MG63 (cell line): ENCODE results near the gene CARMIL1. TPM values are rescaled to one million over a fixed set of nuclear protein-coding genes. Genes with fewer than 3 reads are reported as not detected.

Experiments used
- DNase-seq: peaks from one replicate; pipeline ENCODE4 v3.0.0-alpha.2; 2020
- H3K27me3 ChIP-seq: fragments of 250-450 bp; sonication (Bioruptor Pico); 2 replicates; pipeline ENCODE4 v1.5.1; 2020; ENCODE audit warnings: mild to moderate bottlenecking, moderate library complexity
- H3K36me3 ChIP-seq: fragments of 250-450 bp; sonication (Bioruptor Pico); 2 replicates; pipeline ENCODE4 v1.5.1; 2020; ENCODE audit warnings: mild to moderate bottlenecking, moderate library complexity
- H3K4me3 ChIP-seq: fragments of 250-450 bp; sonication (Bioruptor Pico); 2 replicates; pipeline ENCODE4 v1.5.1; 2020; ENCODE audit warnings: mild to moderate bottlenecking, moderate library complexity
- H3K9me3 ChIP-seq: fragments of 250-450 bp; sonication (Bioruptor Pico); 2 replicates; pipeline ENCODE4 v1.5.1; 2020; ENCODE audit warnings: mild to moderate bottlenecking, moderate library complexity
- total RNA-seq: library from RNA; depleted of rRNA; stranded (reverse); fragments of >200 nt; shearing (Covaris generic); gene quantifications from 2 replicates; pipeline ENCODE4 v1.2.3, GENCODE V29; 2014; ENCODE audit warnings: low replicate concordance

CARMIL1 gene
- total RNA-seq, 1 experiment from 2014 or later: 3.4 TPM

- no peaks in the 10 kb centered on the region for H3K36me3 ChIP-seq
- H3K9me3 ChIP-seq: no peaks in the 10 kb centered on the region
- no peak for DNase-seq
- no peak overlapping the region for H3K4me3 ChIP-seq
- H3K27me3 ChIP-seq: no peaks in the 10 kb centered on the region
Observed at GRCh38 chr6:25473447-25473846, 194.3 kb downstream of the CARMIL1 start.

- H3K9me3 ChIP-seq: no peaks in the 10 kb centered on the region
Observed at GRCh38 chr6:25476126-25476525, 197.0 kb downstream of the CARMIL1 start.

GRCh38 chr6:25477006-25477590 is 197.9 kb downstream of the CARMIL1 start:
- H3K4me3 ChIP-seq: no peak overlapping the region
- H3K27me3 ChIP-seq: no peaks in the 10 kb centered on the region
- no peak for DNase-seq
- H3K36me3 ChIP-seq: no peaks in the 10 kb centered on the region
- no peaks in the 10 kb centered on the region for H3K9me3 ChIP-seq

More at GRCh38 chr6:25476126-25476525, 197.0 kb downstream of the CARMIL1 start:
- peak; percentile 5 for DNase-seq
- no peaks in the 10 kb centered on the region for H3K36me3 ChIP-seq
- no peak overlapping the region for H3K4me3 ChIP-seq
- no peaks in the 10 kb centered on the region for H3K27me3 ChIP-seq

DNA sequence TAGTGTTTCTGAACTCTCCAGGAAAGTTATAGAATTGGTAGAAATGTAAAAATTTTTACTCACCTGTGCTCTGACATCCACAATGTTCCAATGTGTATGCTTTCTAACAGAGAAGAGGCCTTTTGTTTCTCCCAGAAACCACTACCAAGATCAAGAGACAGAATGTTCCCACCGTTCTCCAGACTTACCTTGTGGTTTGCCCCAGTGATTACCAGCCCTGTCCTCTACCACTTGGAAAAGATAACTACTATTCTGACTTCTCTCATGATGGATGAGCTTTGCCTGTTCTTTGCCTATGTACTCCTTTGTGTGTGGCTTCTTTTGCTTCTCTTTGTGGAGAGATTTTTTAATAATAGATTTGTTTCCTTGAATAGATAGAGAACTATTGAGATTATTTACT is 199.8 kb downstream of the CARMIL1 start:
- DNase-seq: no peak
- no peaks in the 10 kb centered on the region for H3K36me3 ChIP-seq
- no peak overlapping the region for H3K4me3 ChIP-seq
- no peaks in the 10 kb centered on the region for H3K27me3 ChIP-seq
- H3K9me3 ChIP-seq: no peaks in the 10 kb centered on the region

GRCh38 chr6:25481267-25481666 is 202.1 kb downstream of the CARMIL1 start:
- Histone ChIP-seq H3K27me3 (no peaks in the 10 kb centered on the region), H3K9me3 (no peaks in the 10 kb centered on the region), H3K4me3 (no peak overlapping the region), H3K36me3 (no peaks in the 10 kb centered on the region)
- DNase-seq: no peak

DNA sequence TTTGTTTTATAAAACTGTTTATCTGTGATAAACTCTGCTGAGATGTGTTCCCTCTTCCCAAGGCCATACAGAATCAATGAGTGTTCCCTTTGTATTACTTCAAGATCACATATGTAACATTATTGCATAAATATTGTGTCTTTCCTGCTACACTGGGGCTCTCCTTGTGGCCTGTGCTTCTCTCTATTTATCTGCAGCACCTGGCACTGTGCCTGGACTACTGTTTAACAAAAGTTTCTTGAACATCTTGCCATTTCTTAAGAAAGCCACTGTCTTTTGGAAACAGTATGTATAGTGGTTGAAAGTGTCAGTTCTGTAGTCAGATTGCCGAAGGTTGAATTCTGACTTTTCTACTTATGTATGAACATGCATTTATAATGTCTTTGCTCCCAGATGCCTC is 203.8 kb downstream of the CARMIL1 start:
- DNase-seq: no peak
- Histone ChIP-seq H3K9me3 (no peaks in the 10 kb centered on the region), H3K36me3 (no peaks in the 10 kb centered on the region), H3K27me3 (no peaks in the 10 kb centered on the region), H3K4me3 (no peak overlapping the region)

GRCh38 chr6:25483943-25484342 is 204.8 kb downstream of the CARMIL1 start:
- no peaks in the 10 kb centered on the region for H3K36me3 ChIP-seq
- H3K4me3 ChIP-seq: no peak overlapping the region
- no peaks in the 10 kb centered on the region for H3K9me3 ChIP-seq
- DNase-seq: no peak
- H3K27me3 ChIP-seq: no peaks in the 10 kb centered on the region

- Histone ChIP-seq H3K9me3 (no peaks in the 10 kb centered on the region), H3K36me3 (no peaks in the 10 kb centered on the region), H3K4me3 (no peak overlapping the region), H3K27me3 (no peaks in the 10 kb centered on the region)
- DNase-seq: no peak
Observed at GRCh38 chr6:25484900-25485299, 205.7 kb downstream of the CARMIL1 start.

DNA sequence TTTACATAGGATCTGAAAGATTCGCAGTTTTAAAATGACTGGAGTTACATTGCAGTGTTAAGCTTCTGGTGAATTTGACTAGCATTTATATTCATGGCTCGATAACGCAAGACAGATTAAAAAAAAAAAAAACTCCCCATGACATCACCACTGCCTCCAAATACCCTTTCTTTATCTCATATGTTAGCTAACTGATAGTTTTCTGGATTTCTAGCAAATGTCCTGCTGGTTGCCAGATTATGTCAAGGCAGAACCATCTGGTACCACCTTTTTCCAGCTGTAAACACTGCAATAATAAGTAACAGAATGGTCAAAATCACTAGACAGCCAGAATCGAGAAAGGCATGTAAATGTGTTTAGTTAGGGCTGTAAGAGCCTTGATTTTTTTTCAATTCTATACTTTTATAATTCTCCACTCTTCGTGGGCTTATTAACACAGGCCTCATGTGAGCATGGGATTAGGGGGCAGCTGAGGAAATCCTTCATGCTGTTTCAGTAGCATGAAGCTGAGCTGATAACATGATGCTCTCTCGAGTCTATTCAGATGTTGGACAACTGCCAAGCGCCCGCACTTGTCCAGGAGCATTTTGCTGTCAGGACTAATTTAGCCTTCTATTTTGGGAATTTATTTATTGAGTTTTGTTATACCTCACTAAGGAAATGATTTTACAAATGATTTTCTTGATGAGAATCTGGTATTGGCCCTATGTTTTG is 206.8 kb downstream of the CARMIL1 start:
- DNase-seq: no peak
- Histone ChIP-seq H3K27me3 (no peaks in the 10 kb centered on the region), H3K36me3 (no peaks in the 10 kb centered on the region), H3K9me3 (no peaks in the 10 kb centered on the region), H3K4me3 (no peak overlapping the region)

- no peak for DNase-seq
- Histone ChIP-seq H3K36me3 (no peaks in the 10 kb centered on the region), H3K27me3 (no peaks in the 10 kb centered on the region), H3K9me3 (no peaks in the 10 kb centered on the region), H3K4me3 (no peak overlapping the region)
Observed at GRCh38 chr6:25486550-25486949, 207.4 kb downstream of the CARMIL1 start.

DNA sequence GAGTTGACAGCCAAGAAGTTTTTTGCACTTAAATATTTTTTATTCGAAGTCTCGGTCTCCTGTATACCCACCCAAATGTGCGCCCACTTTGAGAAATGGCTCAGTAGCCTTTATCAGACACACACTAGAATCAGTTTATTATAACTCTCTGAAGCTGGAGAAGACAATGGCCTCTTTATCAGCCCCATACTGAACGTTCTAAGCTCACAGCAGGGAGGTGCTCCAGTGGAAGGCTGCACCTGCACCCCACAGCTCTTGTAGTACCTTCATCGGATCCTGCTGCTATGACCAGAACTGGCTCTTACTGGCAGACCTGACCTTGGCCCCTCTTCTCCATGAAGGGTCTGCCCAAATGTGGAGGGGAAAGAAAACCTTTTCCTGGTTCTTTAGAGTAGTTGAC is 207.8 kb downstream of the CARMIL1 start:
- no peaks in the 10 kb centered on the region for H3K9me3 ChIP-seq
- no peak for DNase-seq
- H3K4me3 ChIP-seq: no peak overlapping the region
- no peaks in the 10 kb centered on the region for H3K27me3 ChIP-seq
- no peaks in the 10 kb centered on the region for H3K36me3 ChIP-seq

- Histone ChIP-seq H3K36me3 (no peaks in the 10 kb centered on the region), H3K27me3 (no peaks in the 10 kb centered on the region), H3K9me3 (no peaks in the 10 kb centered on the region), H3K4me3 (no peak overlapping the region)
- DNase-seq: no peak
Observed at GRCh38 chr6:25488156-25488555, 209.0 kb downstream of the CARMIL1 start.

- Histone ChIP-seq H3K27me3 (no peaks in the 10 kb centered on the region), H3K9me3 (no peaks in the 10 kb centered on the region), H3K4me3 (no peak overlapping the region), H3K36me3 (no peaks in the 10 kb centered on the region)
- no peak for DNase-seq
Observed at GRCh38 chr6:25489399-25489798, 210.2 kb downstream of the CARMIL1 start.

DNA sequence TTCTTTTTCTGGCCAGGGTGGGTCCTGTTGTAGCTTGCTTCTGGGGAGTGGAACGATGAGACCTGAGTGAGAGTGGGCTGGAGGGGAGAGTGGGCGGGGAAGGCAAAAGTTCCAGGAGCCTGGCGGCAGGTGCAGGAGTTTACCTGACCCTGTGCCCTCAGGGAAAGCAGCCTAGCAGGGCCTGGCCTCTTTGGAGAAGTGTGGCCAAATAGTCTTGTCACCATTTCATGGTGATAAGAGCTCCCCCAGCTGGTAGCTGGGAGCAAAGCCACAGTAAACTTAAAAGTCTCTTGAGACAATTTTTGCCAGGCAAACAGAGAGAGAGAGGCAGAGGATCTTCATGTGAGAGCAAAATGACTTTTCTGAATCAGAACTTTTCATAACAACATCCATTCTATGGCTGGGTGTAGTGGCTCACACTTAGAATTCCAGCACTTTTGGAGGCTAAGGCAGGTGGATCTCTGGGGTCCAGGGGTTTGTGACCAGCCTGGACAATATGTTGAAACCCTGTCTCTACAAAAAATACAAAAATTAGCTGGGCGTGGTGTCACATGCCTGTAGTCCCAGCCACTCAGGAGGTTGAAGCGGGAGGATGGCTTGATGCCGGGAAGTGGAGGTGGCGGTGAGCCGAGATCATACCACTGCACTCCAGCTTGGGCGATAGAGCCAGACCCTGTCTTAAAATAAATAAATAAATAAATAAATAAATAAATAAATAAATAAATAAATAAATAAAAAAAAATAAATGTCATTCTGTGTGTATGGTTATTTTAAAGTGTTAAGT is 211.0 kb downstream of the CARMIL1 start:
- H3K4me3 ChIP-seq: no peak overlapping the region
- H3K36me3 ChIP-seq: no peaks in the 10 kb centered on the region
- peak; percentile 39 for DNase-seq
- H3K9me3 ChIP-seq: no peaks in the 10 kb centered on the region
- no peaks in the 10 kb centered on the region for H3K27me3 ChIP-seq

DNA sequence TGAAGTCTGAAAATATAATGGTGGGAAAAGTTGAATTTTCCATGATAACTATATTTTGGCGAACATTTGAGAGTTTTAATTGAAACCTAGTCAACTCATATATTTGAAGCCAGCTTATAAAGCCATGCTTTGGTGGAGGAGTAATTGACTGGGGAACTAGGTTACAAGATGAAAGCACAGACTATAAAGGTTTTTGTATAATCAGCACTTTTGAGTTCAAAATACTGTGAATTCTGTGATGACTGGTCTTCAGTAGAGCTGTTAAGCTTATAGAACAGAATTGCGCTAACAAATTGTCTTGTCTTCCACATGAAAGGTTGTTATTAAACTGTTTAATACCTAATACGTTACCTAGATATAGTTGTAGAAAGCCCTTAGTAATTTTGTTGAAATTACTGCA is 213.8 kb downstream of the CARMIL1 start:
- Histone ChIP-seq H3K27me3 (no peaks in the 10 kb centered on the region), H3K9me3 (no peaks in the 10 kb centered on the region), H3K4me3 (no peak overlapping the region), H3K36me3 (no peaks in the 10 kb centered on the region)
- DNase-seq: no peak

- Histone ChIP-seq H3K9me3 (no peaks in the 10 kb centered on the region), H3K36me3 (no peaks in the 10 kb centered on the region), H3K4me3 (no peak overlapping the region), H3K27me3 (no peaks in the 10 kb centered on the region)
- no peak for DNase-seq
Observed at GRCh38 chr6:25494469-25494868, 215.3 kb downstream of the CARMIL1 start.

- no peak for DNase-seq
- H3K9me3 ChIP-seq: no peaks in the 10 kb centered on the region
- no peak overlapping the region for H3K4me3 ChIP-seq
- H3K36me3 ChIP-seq: no peaks in the 10 kb centered on the region
- H3K27me3 ChIP-seq: no peaks in the 10 kb centered on the region
Observed at GRCh38 chr6:25497383-25498040, 218.3 kb downstream of the CARMIL1 start.
